HCT116 (cell line): Measurements from ENCODE around the gene BHLHE41. TPM values are rescaled to one million over a fixed set of nuclear protein-coding genes. Genes with fewer than 3 reads are reported as not detected.

Source experiments
- ATAC-seq: fragments of 200-7000 bp; cut with Tn5 transposase; 2 replicates; pipeline ENCODE4 v1.9.1; 2020; ENCODE audit warnings: mild to moderate bottlenecking, moderate library complexity
- BruUV-seq: library from RNA; stranded (reverse); fragments of 400-500 nt; replicated peaks from 2 replicates; lab custom pipeline; 2021; lab: Mats Ljungman, UMichigan
- CTCF ChIA-PET: fragments of 300-600 bp; sonication (Branson Sonifier 250); formaldehyde crosslinking; loops from one replicate; lab custom pipeline; 2021; ENCODE audit warnings: antibody characterized with exemption; lab: Charles Lee
- POLR2A ChIA-PET: fragments of 300-600, 350-600 bp; sonication (Branson Sonifier 250); formaldehyde crosslinking; loops from one replicate; lab custom pipeline; 2021; ENCODE audit warnings: antibody characterized with exemption; lab: Charles Lee
- RAD21 ChIA-PET, 2 experiments: fragments of 300-600 bp; sonication (Branson Sonifier 250); formaldehyde crosslinking; loops; one replicate each; lab custom pipeline; 2023; ENCODE audit warnings: low total read pairs in 2 of 2; ENCODE audit not compliant: uncharacterized antibody in 2 of 2, unreplicated experiment in 2 of 2, low non-redundant PET in 1 of 2; lab: Charles Lee
- DNase-seq: peaks from one replicate; pipeline ENCODE4 v3.0.0-alpha.2; 2010; ENCODE audit warnings: low read depth, low spot score
- H2AFZ ChIP-seq: fragments of 200-600 bp; shearing (Covaris generic), sonication (generic); 2 replicates; pipeline ENCODE4 v1.6.1; 2017; ENCODE audit warnings: low read depth, mixed run types, mixed read lengths, antibody characterized with exemption, low read length; ENCODE audit not compliant: poor library complexity, severe bottlenecking
- H3K27ac ChIP-seq: 2 replicates; pipeline ENCODE4 v1.5.1; 2012; ENCODE audit warnings: low read depth, low read length
- H3K27me3 ChIP-seq: fragments of 200-600 bp; sonication (generic); 2 replicates; pipeline ENCODE4 v1.6.1; 2016; ENCODE audit warnings: mixed run types, low read length, mixed read lengths; ENCODE audit not compliant: insufficient read depth
- H3K36me3 ChIP-seq, 2 experiments: fragments of 200-500 bp in 1 of 2; fragments of 200-600 bp in 1 of 2; sonication (Bioruptor generic) in 1 of 2; sonication (generic) in 1 of 2; 2 replicates each; pipeline versions ENCODE4 v1.5.1 to v1.6.1; 2014 to 2016; ENCODE audit warnings: low read length in 2 of 2, inconsistent platforms in 1 of 2, mixed read lengths in 1 of 2, mixed run types in 1 of 2; ENCODE audit not compliant: insufficient read depth in 2 of 2, control insufficient read depth in 1 of 2
- H3K4me1 ChIP-seq, 2 experiments: fragments of 200-600 bp in 1 of 2; sonication (generic) in 1 of 2; 2 replicates each; pipeline versions ENCODE4 v1.5.1 to v1.6.1; 2012 to 2017; ENCODE audit warnings: low read length in 2 of 2, inconsistent platforms in 1 of 2, mild to moderate bottlenecking in 1 of 2, mixed read lengths in 1 of 2, mixed run types in 1 of 2, moderate library complexity in 1 of 2; ENCODE audit not compliant: insufficient read depth in 2 of 2, control insufficient read depth in 1 of 2
- H3K4me2 ChIP-seq: fragments of 200-600 bp; sonication (generic); 2 replicates; pipeline ENCODE4 v1.6.1; 2017; ENCODE audit warnings: mixed run types, low read length, mixed read lengths
- H3K4me3 ChIP-seq, 2 experiments: fragments of 200-600 bp in 1 of 2; sonication (generic) in 1 of 2; replicated peaks in 1 of 2; 2 replicates each; pipeline ENCODE4 v1.5.1; 2011 to 2016; ENCODE audit warnings: low read length in 2 of 2, control low read depth in 1 of 2, low read depth in 1 of 2, mild to moderate bottlenecking in 1 of 2, mixed read lengths in 1 of 2, mixed run types in 1 of 2
- H3K79me2 ChIP-seq: fragments of 200-600 bp; sonication (generic); 2 replicates; pipeline ENCODE4 v1.6.1; 2017; ENCODE audit warnings: mild to moderate bottlenecking, mixed run types, low read length, moderate library complexity, mixed read lengths; ENCODE audit not compliant: insufficient read depth
- H3K9ac ChIP-seq: fragments of 200-600 bp; sonication (generic); 2 replicates; pipeline ENCODE4 v1.6.1; 2016; ENCODE audit warnings: low read length, mixed read lengths
- H3K9me2 ChIP-seq: fragments of 200-600 bp; sonication (generic), shearing (Covaris generic); 2 replicates; pipeline ENCODE4 v1.6.1; 2017; ENCODE audit warnings: mixed run types, mild to moderate bottlenecking, moderate library complexity; ENCODE audit not compliant: insufficient read depth
- H3K9me3 ChIP-seq, 2 experiments: fragments of 200-500 bp in 1 of 2; fragments of 200-600 bp in 1 of 2; sonication (Bioruptor generic) in 1 of 2; sonication (generic) in 1 of 2; 2 replicates each; pipeline ENCODE4 v1.6.1; 2014 to 2017; ENCODE audit warnings: low read length in 2 of 2, mixed read lengths in 2 of 2, inconsistent platforms in 1 of 2, low read depth in 1 of 2, mild to moderate bottlenecking in 1 of 2, mixed run types in 1 of 2, moderate library complexity in 1 of 2; ENCODE audit not compliant: control insufficient read depth in 1 of 2, insufficient read depth in 1 of 2
- H4K20me1 ChIP-seq: fragments of 200-600 bp; sonication (generic), shearing (Covaris generic); 2 replicates; pipeline ENCODE4 v1.6.1; 2017; ENCODE audit warnings: mixed run types, mild to moderate bottlenecking, moderate library complexity; ENCODE audit not compliant: insufficient read depth
- CBX3 ChIP-seq: IDR thresholded peaks from 2 replicates; pipeline ENCODE4 v1.6.1; 2012; ENCODE audit warnings: low read depth
- ELF1 ChIP-seq: IDR thresholded peaks from 2 replicates; pipeline ENCODE4 v1.6.1; 2012; ENCODE audit warnings: low read depth, borderline replicate concordance
- EZH2 ChIP-seq: fragments of 200-600 bp; sonication (generic); IDR thresholded peaks from 2 replicates; pipeline ENCODE4 v1.6.1; 2017; ENCODE audit warnings: antibody characterized with exemption, mixed run types
- EZH2phosphoT487 ChIP-seq: fragments of 200-600 bp; IDR thresholded peaks from 2 replicates; pipeline ENCODE4 v1.6.1; 2018; ENCODE audit warnings: antibody characterized with exemption, borderline replicate concordance
- FOSL1 ChIP-seq: IDR thresholded peaks from 2 replicates; pipeline ENCODE4 v1.6.1; 2012; ENCODE audit warnings: low read depth
- JUND ChIP-seq: IDR thresholded peaks from 2 replicates; pipeline ENCODE4 v1.6.1; 2012
- POLR2A ChIP-seq: IDR thresholded peaks from 2 replicates; pipeline ENCODE4 v1.7.0; 2011; ENCODE audit warnings: borderline replicate concordance; ENCODE audit not compliant: insufficient read depth, insufficient read length; ENCODE audit errors: extremely low read depth
- POLR2AphosphoS5 ChIP-seq: IDR thresholded peaks from 2 replicates; pipeline ENCODE4 v1.6.1; 2011; ENCODE audit warnings: mild to moderate bottlenecking, low read depth, low read length, moderate library complexity
- RAD21 ChIP-seq: IDR thresholded peaks from 2 replicates; pipeline ENCODE4 v1.6.1; 2012; ENCODE audit warnings: low read depth, mild to moderate bottlenecking
- TCF7L2 ChIP-seq: IDR thresholded peaks from 2 replicates; pipeline ENCODE4 v1.7.0; 2011; ENCODE audit warnings: borderline replicate concordance, inconsistent platforms; ENCODE audit not compliant: insufficient read depth, insufficient read length; ENCODE audit errors: extremely low read depth
- ZNF274 ChIP-seq: fragments of 200-500 bp; sonication (Bioruptor generic); IDR thresholded peaks from 2 replicates; pipeline ENCODE4 v1.6.1; 2014; ENCODE audit warnings: mild to moderate bottlenecking, low read depth, low read length, inconsistent platforms
- intact Hi-C: fragments of 100-400 bp; cut with micrococcal nuclease; formaldehyde crosslinking; loops from 2 replicates; pipeline ENCODE4 v1.10.0; 2022
- total RNA-seq: library from RNA; stranded (reverse); gene quantifications from one replicate; pipeline ENCODE4 v1.2.1, GENCODE V29; 2021; ENCODE audit not compliant: unreplicated experiment
- TF ChIP-seq, protein P1 (sequence below): IDR thresholded peaks from 2 replicates; pipeline ENCODE4 v1.6.1; 2012
- TF ChIP-seq, protein P2 (sequence below): IDR thresholded peaks from 2 replicates; pipeline ENCODE4 v1.6.1; 2012
- TF ChIP-seq, protein P3 (sequence below): IDR thresholded peaks from 2 replicates; pipeline ENCODE4 v1.6.1; 2012; ENCODE audit warnings: low read depth

Gene BHLHE41
- total RNA-seq, 1 experiment from 2014 or later, result 4.7 TPM

DNA sequence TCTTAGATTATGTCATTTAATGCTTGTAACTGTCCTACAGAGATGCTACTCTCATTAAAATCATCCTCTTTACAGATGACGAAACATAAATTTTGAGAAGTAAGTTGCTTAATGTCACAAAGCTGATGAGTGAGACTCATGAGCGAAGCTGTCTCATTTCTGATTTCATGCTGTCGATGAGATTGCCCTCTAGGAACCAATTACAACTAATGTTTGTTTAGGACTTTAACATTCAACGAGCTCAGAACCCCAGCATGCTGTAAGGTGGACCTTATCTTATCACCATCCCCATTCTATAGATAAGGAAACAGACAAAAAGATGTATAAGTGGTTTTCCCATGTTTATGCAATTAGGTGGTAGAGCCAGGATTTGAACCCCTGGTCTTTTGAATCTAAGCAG, 23.1 kb downstream of the BHLHE41 start:
- H3K4me3 ChIP-seq, result no peak overlapping the region
- no peaks in the 10 kb centered on the region for H4K20me1 ChIP-seq
- TF ChIP-seq ELF1, result no peak
- no peak for TF ChIP-seq ZNF274
- TF ChIP-seq, protein P1, sequence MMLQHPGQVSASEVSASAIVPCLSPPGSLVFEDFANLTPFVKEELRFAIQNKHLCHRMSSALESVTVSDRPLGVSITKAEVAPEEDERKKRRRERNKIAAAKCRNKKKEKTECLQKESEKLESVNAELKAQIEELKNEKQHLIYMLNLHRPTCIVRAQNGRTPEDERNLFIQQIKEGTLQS, result no peak
- TF ChIP-seq POLR2A, result no peak
- no peak for TF ChIP-seq TCF7L2
- no peak for TF ChIP-seq FOSL1
- no peak for TF ChIP-seq JUND
- no peak for TF ChIP-seq CBX3
- no peak for TF ChIP-seq POLR2AphosphoS5
- TF ChIP-seq, protein P2, sequence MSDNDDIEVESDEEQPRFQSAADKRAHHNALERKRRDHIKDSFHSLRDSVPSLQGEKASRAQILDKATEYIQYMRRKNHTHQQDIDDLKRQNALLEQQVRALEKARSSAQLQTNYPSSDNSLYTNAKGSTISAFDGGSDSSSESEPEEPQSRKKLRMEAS, result no peak
- no peak for TF ChIP-seq EZH2
- TF ChIP-seq EZH2phosphoT487, result no peak
- TF ChIP-seq, all 23 proteins: peak for 0
- Histone ChIP-seq H3K36me3 (no peaks in the 10 kb centered on the region), H3K9ac (no peak overlapping the region), H3K4me2 (no peak overlapping the region; the same call in 1 of the 2 replicates), H3K79me2 (no peaks in the 10 kb centered on the region), H2AFZ (no peak overlapping the region), H3K27ac (no peak overlapping the region), H3K9me3 (no peaks in the 10 kb centered on the region), H3K4me1 (peaks cover 9 to 12% of the 10 kb centered on the region in 2 experiments; a peak in 3 of 4 replicates), H3K9me2 (no peaks in the 10 kb centered on the region), H3K27me3 (no peaks in the 10 kb centered on the region)
- ChIA-PET CTCF (interaction anchor here (2.0 kb wide), 1 partner anchor 600 kb away, joined by 4 read pairs; no protein-coding TSS in a partner anchor), POLR2A (no interaction called here), RAD21 (no interaction called here)
- BruUV-seq, result no TSS peak
- no peak for DNase-seq
- no peak for ATAC-seq
- intact Hi-C loops, result no loop called here

DNA sequence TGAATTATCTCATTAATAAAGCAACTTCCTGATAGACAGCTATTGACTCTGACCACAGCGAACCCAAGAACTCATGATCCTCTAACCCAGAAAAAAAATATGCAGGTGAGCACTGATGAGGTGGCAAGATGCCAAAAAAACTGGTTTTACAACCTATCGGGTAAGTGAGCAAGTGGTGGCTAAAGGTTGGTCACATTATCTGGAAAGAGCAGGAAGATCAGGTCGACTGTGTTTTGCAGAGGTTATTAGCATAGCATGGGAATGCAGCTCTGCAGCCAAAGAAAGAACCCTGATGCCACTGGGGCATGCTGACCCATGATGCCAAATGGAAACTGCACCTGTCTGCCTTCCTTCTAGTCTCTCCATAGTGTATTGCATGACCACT, 23.5 kb downstream of the BHLHE41 start:
- ChIA-PET RAD21 (no interaction called here), CTCF (interaction anchor here (2.0 kb wide), 1 partner anchor 600 kb away, joined by 4 read pairs; no protein-coding TSS in a partner anchor), POLR2A (no interaction called here)
- Histone ChIP-seq H3K9me3 (no peaks in the 10 kb centered on the region), H3K9ac (no peak overlapping the region), H2AFZ (no peak overlapping the region), H3K27me3 (no peaks in the 10 kb centered on the region), H3K9me2 (no peaks in the 10 kb centered on the region), H3K4me3 (no peak overlapping the region), H3K4me1 (peaks cover 9 to 12% of the 10 kb centered on the region in 2 experiments; a peak in 3 of 4 replicates), H4K20me1 (no peaks in the 10 kb centered on the region), H3K79me2 (no peaks in the 10 kb centered on the region), H3K36me3 (no peaks in the 10 kb centered on the region), H3K4me2 (no peak overlapping the region; the same call in 1 of the 2 replicates), H3K27ac (no peak overlapping the region)
- TF ChIP-seq RAD21, result no peak
- peak; percentile 23; the same call in 1 of the 2 replicates for TF ChIP-seq POLR2AphosphoS5
- no peak for TF ChIP-seq JUND
- TF ChIP-seq, protein P3, sequence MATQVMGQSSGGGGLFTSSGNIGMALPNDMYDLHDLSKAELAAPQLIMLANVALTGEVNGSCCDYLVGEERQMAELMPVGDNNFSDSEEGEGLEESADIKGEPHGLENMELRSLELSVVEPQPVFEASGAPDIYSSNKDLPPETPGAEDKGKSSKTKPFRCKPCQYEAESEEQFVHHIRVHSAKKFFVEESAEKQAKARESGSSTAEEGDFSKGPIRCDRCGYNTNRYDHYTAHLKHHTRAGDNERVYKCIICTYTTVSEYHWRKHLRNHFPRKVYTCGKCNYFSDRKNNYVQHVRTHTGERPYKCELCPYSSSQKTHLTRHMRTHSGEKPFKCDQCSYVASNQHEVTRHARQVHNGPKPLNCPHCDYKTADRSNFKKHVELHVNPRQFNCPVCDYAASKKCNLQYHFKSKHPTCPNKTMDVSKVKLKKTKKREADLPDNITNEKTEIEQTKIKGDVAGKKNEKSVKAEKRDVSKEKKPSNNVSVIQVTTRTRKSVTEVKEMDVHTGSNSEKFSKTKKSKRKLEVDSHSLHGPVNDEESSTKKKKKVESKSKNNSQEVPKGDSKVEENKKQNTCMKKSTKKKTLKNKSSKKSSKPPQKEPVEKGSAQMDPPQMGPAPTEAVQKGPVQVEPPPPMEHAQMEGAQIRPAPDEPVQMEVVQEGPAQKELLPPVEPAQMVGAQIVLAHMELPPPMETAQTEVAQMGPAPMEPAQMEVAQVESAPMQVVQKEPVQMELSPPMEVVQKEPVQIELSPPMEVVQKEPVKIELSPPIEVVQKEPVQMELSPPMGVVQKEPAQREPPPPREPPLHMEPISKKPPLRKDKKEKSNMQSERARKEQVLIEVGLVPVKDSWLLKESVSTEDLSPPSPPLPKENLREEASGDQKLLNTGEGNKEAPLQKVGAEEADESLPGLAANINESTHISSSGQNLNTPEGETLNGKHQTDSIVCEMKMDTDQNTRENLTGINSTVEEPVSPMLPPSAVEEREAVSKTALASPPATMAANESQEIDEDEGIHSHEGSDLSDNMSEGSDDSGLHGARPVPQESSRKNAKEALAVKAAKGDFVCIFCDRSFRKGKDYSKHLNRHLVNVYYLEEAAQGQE, result no peak
- intact Hi-C loops, result no loop called here
- DNase-seq (no peak), ATAC-seq (no peak)
- BruUV-seq, result no TSS peak
